ENCODE measurements around the gene IGF2BP2.
"Not testable (repeated sequence)": the region's sequence is repeated elsewhere in the genome, so short reads cannot be mapped to it uniquely, and the experiment has no call there.

IGF2BP2 gene

GRCh38 chr3:185778821-185779220 is 46.0 kb downstream of the IGF2BP2 start:
- no peak overlapping the region for H3K4me2 ChIP-seq (ENCODE audit: low read length)
- H2AFZ ChIP-seq (ENCODE audit: low read depth, low read length), result no peak overlapping the region
- H3K4me1 ChIP-seq (ENCODE audit: low read length), result no peaks in the 10 kb centered on the region
- H3K9ac ChIP-seq (ENCODE audit: low read length), result no peak overlapping the region
- no peak for TF ChIP-seq EZH2phosphoT487 (IDR thresholded peaks at IDR 0.05; ENCODE audit: low read depth)
- TF ChIP-seq CTCF (IDR thresholded peaks at IDR 0.05; ENCODE audit: low read depth, low read length), result no peak
- no peaks in the 10 kb centered on the region for H3K9me3 ChIP-seq (ENCODE audit: insufficient read depth, low read length)
- H4K20me1 ChIP-seq (ENCODE audit: insufficient read depth, low read length), result no peaks in the 10 kb centered on the region
- peaks cover 32% of the 10 kb centered on the region; the same call in 1 of the 2 replicates for H3K27me3 ChIP-seq (ENCODE audit: low read depth, low read length)
- no peak overlapping the region for H3K4me3 ChIP-seq (ENCODE audit: low read length)
- H3K27ac ChIP-seq (ENCODE audit: low read length), result no peak overlapping the region
- H3K36me3 ChIP-seq (replicated peaks; ENCODE audit: low read depth, low read length), result no peaks in the 10 kb centered on the region
- no peaks in the 10 kb centered on the region for H3K79me2 ChIP-seq (ENCODE audit: low read length)

- Histone ChIP-seq H3K9me3 (ENCODE audit: insufficient read depth, low read length) (no peaks in the 10 kb centered on the region), H3K9ac (ENCODE audit: low read length) (no peak overlapping the region), H3K27ac (ENCODE audit: low read length) (no peak overlapping the region), H3K4me2 (ENCODE audit: low read length) (no peak overlapping the region), H3K36me3 (replicated peaks; ENCODE audit: low read depth, low read length) (no peaks in the 10 kb centered on the region), H2AFZ (ENCODE audit: low read depth, low read length) (no peak overlapping the region), H3K4me3 (ENCODE audit: low read length) (no peak overlapping the region), H4K20me1 (ENCODE audit: insufficient read depth, low read length) (no peaks in the 10 kb centered on the region), H3K27me3 (ENCODE audit: low read depth, low read length) (peaks cover 30% of the 10 kb centered on the region; the same call in 1 of the 2 replicates), H3K4me1 (ENCODE audit: low read length) (no peaks in the 10 kb centered on the region), H3K79me2 (ENCODE audit: low read length) (no peaks in the 10 kb centered on the region)
- no peak for TF ChIP-seq EZH2phosphoT487 (IDR thresholded peaks at IDR 0.05; ENCODE audit: low read depth)
- TF ChIP-seq CTCF (IDR thresholded peaks at IDR 0.05; ENCODE audit: low read depth, low read length), result no peak
Observed at GRCh38 chr3:185778094-185778493, 46.7 kb downstream of the IGF2BP2 start.

GRCh38 chr3:185770109-185770508 is 54.7 kb downstream of the IGF2BP2 start:
- Histone ChIP-seq H3K9me3 (ENCODE audit: insufficient read depth, low read length) (no peaks in the 10 kb centered on the region), H3K4me2 (ENCODE audit: low read length) (no peak overlapping the region), H3K36me3 (replicated peaks; ENCODE audit: low read depth, low read length) (no peaks in the 10 kb centered on the region), H3K27me3 (ENCODE audit: low read depth, low read length) (peaks cover 21% of the 10 kb centered on the region), H3K27ac (ENCODE audit: low read length) (no peak overlapping the region), H3K4me1 (ENCODE audit: low read length) (peaks cover 4% of the 10 kb centered on the region; the same call in 1 of the 2 replicates), H3K79me2 (ENCODE audit: low read length) (no peaks in the 10 kb centered on the region), H4K20me1 (ENCODE audit: insufficient read depth, low read length) (no peaks in the 10 kb centered on the region), H3K9ac (ENCODE audit: low read length) (no peak overlapping the region), H3K4me3 (ENCODE audit: low read length) (no peak overlapping the region), H2AFZ (ENCODE audit: low read depth, low read length) (no peak overlapping the region)
- TF ChIP-seq EZH2phosphoT487 (IDR thresholded peaks at IDR 0.05; ENCODE audit: low read depth) (no peak), CTCF (IDR thresholded peaks at IDR 0.05; ENCODE audit: low read depth, low read length) (no peak)

GRCh38 chr3:185768578-185768982 is 56.3 kb downstream of the IGF2BP2 start:
- H3K27ac ChIP-seq (ENCODE audit: low read length); H3K79me2 ChIP-seq (ENCODE audit: low read length); H3K9ac ChIP-seq (ENCODE audit: low read length); H4K20me1 ChIP-seq (ENCODE audit: insufficient read depth, low read length); H3K4me1 ChIP-seq (ENCODE audit: low read length); H3K4me3 ChIP-seq (ENCODE audit: low read length); H3K36me3 ChIP-seq (replicated peaks; ENCODE audit: low read depth, low read length); H2AFZ ChIP-seq (ENCODE audit: low read depth, low read length); H3K9me3 ChIP-seq (ENCODE audit: insufficient read depth, low read length): not testable (repeated sequence)
- peak overlapping the region; percentile 28; the same call in 1 of the 2 replicates for H3K4me2 ChIP-seq (ENCODE audit: low read length)
- H3K27me3 ChIP-seq (ENCODE audit: low read depth, low read length), result peaks cover 33% of the 10 kb centered on the region
- peak; percentile 69 for TF ChIP-seq CTCF (IDR thresholded peaks at IDR 0.05; ENCODE audit: low read depth, low read length)

Data from OCI-LY3 (cell line).